ENCODE results near the gene MLXIPL.

Gene MLXIPL

DNA sequence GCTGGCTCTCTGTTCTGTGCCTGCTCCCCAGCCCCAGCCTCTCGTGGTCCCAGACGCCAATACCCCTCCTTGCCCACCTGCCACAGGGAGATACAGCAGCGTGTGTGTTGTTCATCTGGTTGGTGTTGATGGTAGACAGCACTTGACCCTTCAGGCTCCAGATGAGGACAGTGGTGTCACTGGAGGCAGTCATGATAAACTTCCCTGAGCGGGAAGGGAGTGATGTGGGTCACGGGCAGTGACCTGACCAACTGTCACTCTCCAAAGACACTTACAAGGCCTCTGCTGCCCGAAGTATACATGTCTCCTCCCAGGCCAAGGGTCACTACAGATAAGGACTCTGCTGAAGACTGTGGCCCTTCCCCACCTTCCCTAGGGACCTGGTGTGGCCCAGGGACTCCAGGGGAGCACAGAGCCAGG, 51.5 kb downstream of the MLXIPL start:
- DNase-seq, result no peak
- 90% methylated on average over 4 of the region's 6 CpGs for WGBS (ENCODE audit: insufficient coverage)
- peaks cover 16 to 69% (median 50%) of the 10 kb centered on the region in 4 experiments for H3K36me3 ChIP-seq (ENCODE audit: control insufficient read depth in 4 of 4, insufficient read depth in 4 of 4, low read length in 3 of 4)
- H3K9me3 ChIP-seq (ENCODE audit: control extremely low read depth in 1 of 5, control insufficient read depth in 4 of 5, insufficient read depth in 2 of 5, low read depth in 1 of 5, low read length in 4 of 5), result no peaks in the 10 kb centered on the region
- POLR2A ChIA-PET, result interaction anchor here (0.7 kb wide), 1 partner anchor 15 kb away, joined by 3 read pairs; no protein-coding TSS in a partner anchor
- H3K4me1 ChIP-seq (ENCODE audit: control extremely low read depth in 1 of 4, control insufficient read depth in 4 of 4, insufficient read depth in 4 of 4, low read length in 3 of 4), result peaks cover 0 to 16% (median 8%) of the 10 kb centered on the region in 4 experiments
- CTCF ChIA-PET, result interaction anchor here (0.7 kb wide), 1 partner anchor 162 kb away, joined by 3 read pairs; no protein-coding TSS in a partner anchor
- no peak overlapping the region for H3K4me3 ChIP-seq (ENCODE audit: control insufficient read depth in 1 of 7, extremely low read depth in 1 of 7, insufficient read depth in 4 of 7, low read depth in 2 of 7, low read length in 6 of 7)
- no peaks in the 10 kb centered on the region for H3K27me3 ChIP-seq (replicated peaks in 2 of 5; ENCODE audit: control insufficient read depth in 4 of 5, insufficient read depth in 5 of 5, low read length in 4 of 5)
- H3K27ac ChIP-seq (ENCODE audit: insufficient read depth in 1 of 2, low read depth in 1 of 2, low read length in 2 of 2, poor library complexity in 1 of 2, severe bottlenecking in 2 of 2), result no peak overlapping the region

DNA sequence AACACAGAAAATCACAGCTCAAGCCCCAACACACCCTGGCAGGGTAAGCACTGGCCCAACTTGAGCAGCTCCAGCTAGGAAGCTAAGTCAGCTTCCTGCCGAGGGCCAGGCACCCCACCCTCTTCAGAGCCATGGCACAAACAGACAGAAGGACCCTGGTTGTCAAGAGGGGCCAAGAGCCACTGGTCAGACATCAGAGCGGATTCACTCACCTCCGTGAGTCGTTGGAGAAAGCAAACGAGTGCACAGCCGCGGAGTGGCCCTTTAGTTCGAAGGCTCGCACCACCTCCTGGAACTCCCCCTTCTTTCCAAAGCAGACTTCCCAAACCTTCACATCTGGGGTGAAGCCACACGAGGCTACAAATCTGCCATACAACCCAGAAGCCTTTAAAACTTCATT, 53.3 kb downstream of the MLXIPL start:
- DNase-seq, result no peak
- no peak overlapping the region for H3K4me3 ChIP-seq (ENCODE audit: control insufficient read depth in 1 of 7, extremely low read depth in 1 of 7, insufficient read depth in 4 of 7, low read depth in 2 of 7, low read length in 6 of 7)
- H3K4me1 ChIP-seq (ENCODE audit: control extremely low read depth in 1 of 4, control insufficient read depth in 4 of 4, insufficient read depth in 4 of 4, low read length in 3 of 4), result peaks cover 0 to 6% (median 0%) of the 10 kb centered on the region in 4 experiments
- no peak overlapping the region for H3K27ac ChIP-seq (ENCODE audit: insufficient read depth in 1 of 2, low read depth in 1 of 2, low read length in 2 of 2, poor library complexity in 1 of 2, severe bottlenecking in 2 of 2)
- peaks cover 16 to 63% (median 50%) of the 10 kb centered on the region in 4 experiments for H3K36me3 ChIP-seq (ENCODE audit: control insufficient read depth in 4 of 4, insufficient read depth in 4 of 4, low read length in 3 of 4)
- no peaks in the 10 kb centered on the region for H3K27me3 ChIP-seq (replicated peaks in 2 of 5; ENCODE audit: control insufficient read depth in 4 of 5, insufficient read depth in 5 of 5, low read length in 4 of 5)
- WGBS (ENCODE audit: insufficient coverage), result over 99% methylated on average over 10 of the region's 10 CpGs
- no peaks in the 10 kb centered on the region for H3K9me3 ChIP-seq (ENCODE audit: control extremely low read depth in 1 of 5, control insufficient read depth in 4 of 5, insufficient read depth in 2 of 5, low read depth in 1 of 5, low read length in 4 of 5)
- ChIA-PET CTCF (interaction anchor here (1.6 kb wide), 1 partner anchor 10 kb away, joined by 3 read pairs; no protein-coding TSS in a partner anchor), POLR2A (no interaction called here)

DNA sequence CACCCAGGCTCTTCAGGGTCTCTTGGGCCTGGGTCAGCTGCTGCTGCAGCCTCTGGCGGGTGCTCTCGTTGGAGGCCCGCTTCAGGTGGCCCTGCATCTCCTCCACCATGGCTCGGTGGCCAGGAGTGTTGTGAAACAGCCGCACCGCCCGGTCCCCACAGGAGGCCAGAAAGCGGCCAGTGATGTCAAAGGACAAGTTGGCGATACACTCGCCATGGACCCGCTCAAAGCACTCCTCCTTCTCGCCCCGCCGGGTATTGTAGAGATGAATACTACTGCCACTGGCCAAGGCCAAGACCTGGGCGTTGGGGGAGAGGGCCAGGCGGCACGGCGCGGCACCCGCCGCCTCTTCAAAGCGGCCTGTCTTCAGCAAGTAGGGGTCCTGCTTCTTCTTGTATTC, 53.8 kb downstream of the MLXIPL start:
- Histone ChIP-seq H3K27ac (ENCODE audit: insufficient read depth in 1 of 2, low read depth in 1 of 2, low read length in 2 of 2, poor library complexity in 1 of 2, severe bottlenecking in 2 of 2) (no peak overlapping the region), H3K4me3 (ENCODE audit: control insufficient read depth in 1 of 7, extremely low read depth in 1 of 7, insufficient read depth in 4 of 7, low read depth in 2 of 7, low read length in 6 of 7) (no peak overlapping the region), H3K4me1 (ENCODE audit: control extremely low read depth in 1 of 4, control insufficient read depth in 4 of 4, insufficient read depth in 4 of 4, low read length in 3 of 4) (peaks cover 0 to 11% (median 0%) of the 10 kb centered on the region in 4 experiments), H3K36me3 (ENCODE audit: control insufficient read depth in 4 of 4, insufficient read depth in 4 of 4, low read length in 3 of 4) (peaks cover 16 to 63% (median 50%) of the 10 kb centered on the region in 4 experiments), H3K27me3 (replicated peaks in 2 of 5; ENCODE audit: control insufficient read depth in 4 of 5, insufficient read depth in 5 of 5, low read length in 4 of 5) (no peaks in the 10 kb centered on the region), H3K9me3 (ENCODE audit: control extremely low read depth in 1 of 5, control insufficient read depth in 4 of 5, insufficient read depth in 2 of 5, low read depth in 1 of 5, low read length in 4 of 5) (no peaks in the 10 kb centered on the region)
- DNase-seq, result no peak
- CTCF ChIA-PET, result interaction anchor here (1.6 kb wide), 1 partner anchor 10 kb away, joined by 3 read pairs; no protein-coding TSS in a partner anchor
- POLR2A ChIA-PET, result no interaction called here
- 99% methylated on average over 20 of the region's 22 CpGs for WGBS (ENCODE audit: insufficient coverage)

DNA sequence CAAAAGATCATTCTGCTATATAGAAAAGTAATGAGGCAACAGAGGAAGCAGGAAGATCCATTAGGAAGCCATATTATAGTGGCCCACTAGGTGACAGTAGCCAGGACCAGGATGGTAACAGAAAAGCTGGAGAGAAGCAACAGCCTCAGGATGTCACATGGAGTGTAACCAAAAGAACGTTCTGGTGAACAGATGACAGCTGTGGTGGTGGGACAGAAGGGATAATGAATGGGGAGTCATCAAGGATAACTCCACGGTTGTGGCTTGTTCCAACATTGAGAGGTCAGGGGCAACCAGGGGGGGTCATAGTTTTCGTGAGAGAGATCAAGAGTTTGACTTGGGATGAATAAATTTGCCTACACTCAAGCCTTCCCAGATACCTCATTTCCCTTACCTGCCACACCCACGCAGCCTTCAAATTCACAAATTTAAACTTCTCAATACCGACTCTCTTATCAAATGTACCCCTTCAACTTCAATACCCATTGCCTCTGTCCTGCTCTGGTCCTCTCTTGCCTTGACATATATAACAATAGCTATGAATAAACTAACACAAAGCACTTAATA, 55.2 kb downstream of the MLXIPL start:
- ChIA-PET POLR2A (no interaction called here), CTCF (interaction anchor here (1.0 kb wide), 1 partner anchor 43 kb away, joined by 3 read pairs; no protein-coding TSS in a partner anchor)
- no peaks in the 10 kb centered on the region for H3K27me3 ChIP-seq (replicated peaks in 2 of 5; ENCODE audit: control insufficient read depth in 4 of 5, insufficient read depth in 5 of 5, low read length in 4 of 5)
- H3K9me3 ChIP-seq (ENCODE audit: control extremely low read depth in 1 of 5, control insufficient read depth in 4 of 5, insufficient read depth in 2 of 5, low read depth in 1 of 5, low read length in 4 of 5), result no peaks in the 10 kb centered on the region
- no peak overlapping the region for H3K27ac ChIP-seq (ENCODE audit: insufficient read depth in 1 of 2, low read depth in 1 of 2, low read length in 2 of 2, poor library complexity in 1 of 2, severe bottlenecking in 2 of 2)
- peaks cover 13 to 54% (median 41%) of the 10 kb centered on the region in 4 experiments for H3K36me3 ChIP-seq (ENCODE audit: control insufficient read depth in 4 of 4, insufficient read depth in 4 of 4, low read length in 3 of 4)
- no peak overlapping the region for H3K4me3 ChIP-seq (ENCODE audit: control insufficient read depth in 1 of 7, extremely low read depth in 1 of 7, insufficient read depth in 4 of 7, low read depth in 2 of 7, low read length in 6 of 7)
- no peak for DNase-seq
- peaks cover 0 to 12% (median 0%) of the 10 kb centered on the region in 4 experiments for H3K4me1 ChIP-seq (ENCODE audit: control extremely low read depth in 1 of 4, control insufficient read depth in 4 of 4, insufficient read depth in 4 of 4, low read length in 3 of 4)
- WGBS (ENCODE audit: insufficient coverage), result 88% methylated on average over 4 of the region's 5 CpGs

DNA sequence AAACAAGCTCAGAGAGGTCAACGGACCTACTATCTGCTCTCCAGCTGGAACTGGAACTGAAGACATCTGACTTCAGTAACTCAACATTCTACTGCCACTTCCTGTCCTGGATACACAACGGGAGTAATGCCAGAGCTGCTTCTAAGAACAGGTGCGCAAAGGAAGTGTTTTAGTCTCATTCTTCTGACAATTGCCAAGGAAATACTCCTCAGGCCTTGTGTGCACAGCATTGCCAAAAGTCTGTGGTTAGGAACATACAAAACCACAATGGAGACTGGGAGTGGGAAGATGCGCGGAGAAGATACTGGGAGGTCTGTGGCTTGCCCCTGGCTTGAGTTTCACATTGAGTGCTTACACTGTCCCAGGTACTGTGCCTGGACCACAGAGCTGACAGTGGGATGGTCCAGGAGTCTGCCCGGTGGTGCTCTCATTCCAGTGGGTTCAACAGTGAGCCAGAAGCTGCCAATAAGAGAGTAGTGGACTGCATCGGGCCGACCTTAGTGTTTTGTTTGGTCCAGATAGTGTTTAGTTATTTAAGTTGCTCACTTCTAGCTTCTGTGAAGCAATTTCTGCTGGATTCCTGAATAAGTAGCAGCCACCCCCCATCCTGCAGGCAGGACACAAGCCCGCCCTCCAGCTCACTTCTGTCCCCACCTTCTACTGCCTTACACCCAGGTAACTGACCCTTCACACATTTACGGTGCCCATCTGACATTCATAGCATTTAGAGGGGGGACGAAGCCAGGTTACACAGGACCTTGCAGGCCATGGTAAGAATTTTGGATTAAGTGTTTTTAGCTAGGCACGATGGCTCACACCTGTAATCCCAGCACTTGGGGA, 56.3 kb downstream of the MLXIPL start:
- no peak for DNase-seq
- Histone ChIP-seq H3K27ac (ENCODE audit: insufficient read depth in 1 of 2, low read depth in 1 of 2, low read length in 2 of 2, poor library complexity in 1 of 2, severe bottlenecking in 2 of 2) (no peak overlapping the region), H3K36me3 (ENCODE audit: control insufficient read depth in 4 of 4, insufficient read depth in 4 of 4, low read length in 3 of 4) (peaks cover 9 to 44% (median 31%) of the 10 kb centered on the region in 4 experiments), H3K4me3 (ENCODE audit: control insufficient read depth in 1 of 7, extremely low read depth in 1 of 7, insufficient read depth in 4 of 7, low read depth in 2 of 7, low read length in 6 of 7) (no peak overlapping the region), H3K4me1 (ENCODE audit: control extremely low read depth in 1 of 4, control insufficient read depth in 4 of 4, insufficient read depth in 4 of 4, low read length in 3 of 4) (peaks cover 0 to 12% (median 0%) of the 10 kb centered on the region in 4 experiments), H3K27me3 (replicated peaks in 2 of 5; ENCODE audit: control insufficient read depth in 4 of 5, insufficient read depth in 5 of 5, low read length in 4 of 5) (no peaks in the 10 kb centered on the region), H3K9me3 (ENCODE audit: control extremely low read depth in 1 of 5, control insufficient read depth in 4 of 5, insufficient read depth in 2 of 5, low read depth in 1 of 5, low read length in 4 of 5) (no peaks in the 10 kb centered on the region)
- ChIA-PET POLR2A (no interaction called here), CTCF (interaction anchor here (0.5 to 2.1 kb wide), 3 partner anchors 9 to 90 kb away, joined by 4 read pairs; partner anchors contain the start of gene TBL2)
- 76% methylated on average over 11 of the region's 12 CpGs for WGBS (ENCODE audit: insufficient coverage)

DNA sequence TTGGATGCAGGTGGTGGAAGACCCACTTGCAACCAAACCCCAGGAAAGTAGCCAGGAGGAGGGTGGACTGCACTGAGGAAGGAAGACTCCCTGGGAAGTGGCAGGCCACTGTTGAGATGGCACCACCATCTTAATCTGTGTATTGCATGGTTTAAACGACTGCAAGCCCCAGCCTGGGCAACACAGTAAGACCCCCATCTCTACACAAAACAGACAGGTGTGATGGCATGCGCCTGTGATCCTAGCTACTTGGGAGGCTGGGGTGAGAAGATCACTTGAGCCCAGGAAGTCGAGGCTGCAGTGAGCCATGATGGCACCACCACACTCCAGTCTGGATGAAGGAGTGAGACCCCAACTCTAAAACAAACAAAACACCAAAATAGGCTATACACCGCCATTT, 57.2 kb downstream of the MLXIPL start:
- ChIA-PET POLR2A (no interaction called here), CTCF (interaction anchor here (0.9 to 2.1 kb wide), 5 partner anchors 8 to 46 kb away, joined by 3 to 8 read pairs (median 4); partner anchors contain the start of gene TBL2)
- WGBS (ENCODE audit: insufficient coverage), result 100% methylated on average over 1 of the region's 4 CpGs
- Histone ChIP-seq H3K4me1 (ENCODE audit: control extremely low read depth in 1 of 4, control insufficient read depth in 4 of 4, insufficient read depth in 4 of 4, low read length in 3 of 4) (peaks cover 0 to 12% (median 0%) of the 10 kb centered on the region in 4 experiments), H3K4me3 (ENCODE audit: control insufficient read depth in 1 of 7, extremely low read depth in 1 of 7, insufficient read depth in 4 of 7, low read depth in 2 of 7, low read length in 6 of 7) (no peak overlapping the region), H3K27ac (ENCODE audit: insufficient read depth in 1 of 2, low read depth in 1 of 2, low read length in 2 of 2, poor library complexity in 1 of 2, severe bottlenecking in 2 of 2) (no peak overlapping the region), H3K9me3 (ENCODE audit: control extremely low read depth in 1 of 5, control insufficient read depth in 4 of 5, insufficient read depth in 2 of 5, low read depth in 1 of 5, low read length in 4 of 5) (no peaks in the 10 kb centered on the region), H3K36me3 (ENCODE audit: control insufficient read depth in 4 of 4, insufficient read depth in 4 of 4, low read length in 3 of 4) (peaks cover 5 to 35% (median 21%) of the 10 kb centered on the region in 4 experiments), H3K27me3 (replicated peaks in 2 of 5; ENCODE audit: control insufficient read depth in 4 of 5, insufficient read depth in 5 of 5, low read length in 4 of 5) (no peaks in the 10 kb centered on the region)
- DNase-seq, result no peak

Measured in common myeloid progenitor, CD34-positive (primary cell).